Measurements from ENCODE around the gene TSKS. TPM values are rescaled to one million over a fixed set of nuclear protein-coding genes. Genes with fewer than 3 reads are reported as not detected.

The TSKS gene
- total RNA-seq, 1 experiment from 2014 or later: 5.7 TPM

DNA sequence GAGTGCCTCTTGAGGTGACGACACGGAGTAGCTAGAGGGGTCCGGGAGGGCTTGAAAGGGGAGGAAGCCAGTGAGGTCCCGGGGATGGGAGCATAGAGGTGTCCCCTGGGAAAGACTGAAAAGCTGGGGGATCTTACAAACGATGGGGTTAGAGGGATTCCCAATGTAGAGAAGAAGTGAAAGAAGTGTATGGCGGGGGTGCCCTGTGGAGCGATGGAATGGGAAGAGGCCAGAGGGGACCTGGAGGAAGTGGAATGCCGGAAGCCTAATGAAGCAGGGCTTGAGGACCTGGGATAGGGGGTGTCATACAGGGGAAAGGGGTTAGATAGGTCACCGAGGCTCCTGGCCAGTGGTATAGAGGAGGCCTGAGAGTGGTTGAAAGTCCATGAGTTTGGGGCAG, 4.3 kb upstream of the TSKS start:
- Histone ChIP-seq H3K79me2 (ENCODE audit: low read length) (peaks cover 47% of the 10 kb centered on the region), H4K20me1 (ENCODE audit: insufficient read depth, low read depth, low read length) (peaks cover 11% of the 10 kb centered on the region; the same call in 1 of the 2 replicates), H3K27ac (ENCODE audit: low read length) (0 out of 2 replicates have a peak overlapping the region, but pooled peaks have one; percentile 32), H3K4me3 (ENCODE audit: low read length) (peak overlapping the region; percentile 86), H3K9me2 (replicated peaks; ENCODE audit: insufficient read depth, low read length) (no peaks in the 10 kb centered on the region), H3K4me1 (ENCODE audit: low read length) (peaks cover 20% of the 10 kb centered on the region), H3K9me3 (ENCODE audit: low read length) (no peaks in the 10 kb centered on the region), H2AFZ (ENCODE audit: low read length) (no peak overlapping the region), H3K27me3 (ENCODE audit: low read length) (no peaks in the 10 kb centered on the region), H3K9ac (ENCODE audit: low read length) (peak overlapping the region; percentile 77), H3K36me3 (ENCODE audit: insufficient read depth, low read length) (no peaks in the 10 kb centered on the region), H3K4me2 (ENCODE audit: low read depth, low read length, poor library complexity, severe bottlenecking) (peak overlapping the region; percentile 92)
- no peak for DNase-seq

DNA sequence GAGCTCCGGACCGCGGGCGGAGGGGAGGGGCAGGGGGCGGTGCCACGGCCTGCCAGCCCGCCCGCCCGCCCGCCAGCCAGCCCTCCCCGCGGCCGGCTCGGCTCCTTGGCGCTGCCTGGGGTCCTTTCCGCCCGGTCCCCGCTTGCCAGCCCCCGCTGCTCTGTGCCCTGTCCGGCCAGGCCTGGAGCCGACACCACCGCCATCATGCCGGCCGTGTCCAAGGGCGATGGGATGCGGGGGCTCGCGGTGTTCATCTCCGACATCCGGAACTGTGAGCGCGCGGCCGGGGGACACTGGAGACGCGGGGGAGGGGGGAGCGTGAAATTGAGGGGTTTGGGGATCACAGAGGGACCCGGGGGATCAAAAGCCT, 3.8 kb upstream of the TSKS start, which contains the start of gene AP2A1:
Gene AP2A1, plus strand, starts transcription at position 72 of the 370 bp plus-strand sequence. Its CDS starts 133 bp downstream, at position 205.
- peak within 1 kb of the TSS; percentile 77 for H3K9ac ChIP-seq (ENCODE audit: low read length)
- H3K4me3 ChIP-seq (ENCODE audit: low read length): peak within 1 kb of the TSS; percentile 86
- H3K9me3 ChIP-seq (ENCODE audit: low read length): no peaks in the 10 kb centered on the region
- peaks cover 11% of the 10 kb centered on the region; the same call in 1 of the 2 replicates for H4K20me1 ChIP-seq (ENCODE audit: insufficient read depth, low read depth, low read length)
- H3K79me2 ChIP-seq (ENCODE audit: low read length): peaks cover 47% of the 10 kb centered on the region
- DNase-seq: no peak
- peak within 1 kb of the TSS; percentile 15; the same call in 1 of the 2 replicates for H2AFZ ChIP-seq (ENCODE audit: low read length)
- H3K27ac ChIP-seq (ENCODE audit: low read length): peak within 1 kb of the TSS; percentile 75
- H3K4me2 ChIP-seq (ENCODE audit: low read depth, low read length, poor library complexity, severe bottlenecking): peak within 1 kb of the TSS; percentile 92
- no peaks in the 10 kb centered on the region for H3K27me3 ChIP-seq (ENCODE audit: low read length)
- no peaks in the 10 kb centered on the region for H3K36me3 ChIP-seq (ENCODE audit: insufficient read depth, low read length)
- no peaks in the 10 kb centered on the region for H3K9me2 ChIP-seq (replicated peaks; ENCODE audit: insufficient read depth, low read length)
- H3K4me1 ChIP-seq (ENCODE audit: low read length): peaks cover 23% of the 10 kb centered on the region

DNA sequence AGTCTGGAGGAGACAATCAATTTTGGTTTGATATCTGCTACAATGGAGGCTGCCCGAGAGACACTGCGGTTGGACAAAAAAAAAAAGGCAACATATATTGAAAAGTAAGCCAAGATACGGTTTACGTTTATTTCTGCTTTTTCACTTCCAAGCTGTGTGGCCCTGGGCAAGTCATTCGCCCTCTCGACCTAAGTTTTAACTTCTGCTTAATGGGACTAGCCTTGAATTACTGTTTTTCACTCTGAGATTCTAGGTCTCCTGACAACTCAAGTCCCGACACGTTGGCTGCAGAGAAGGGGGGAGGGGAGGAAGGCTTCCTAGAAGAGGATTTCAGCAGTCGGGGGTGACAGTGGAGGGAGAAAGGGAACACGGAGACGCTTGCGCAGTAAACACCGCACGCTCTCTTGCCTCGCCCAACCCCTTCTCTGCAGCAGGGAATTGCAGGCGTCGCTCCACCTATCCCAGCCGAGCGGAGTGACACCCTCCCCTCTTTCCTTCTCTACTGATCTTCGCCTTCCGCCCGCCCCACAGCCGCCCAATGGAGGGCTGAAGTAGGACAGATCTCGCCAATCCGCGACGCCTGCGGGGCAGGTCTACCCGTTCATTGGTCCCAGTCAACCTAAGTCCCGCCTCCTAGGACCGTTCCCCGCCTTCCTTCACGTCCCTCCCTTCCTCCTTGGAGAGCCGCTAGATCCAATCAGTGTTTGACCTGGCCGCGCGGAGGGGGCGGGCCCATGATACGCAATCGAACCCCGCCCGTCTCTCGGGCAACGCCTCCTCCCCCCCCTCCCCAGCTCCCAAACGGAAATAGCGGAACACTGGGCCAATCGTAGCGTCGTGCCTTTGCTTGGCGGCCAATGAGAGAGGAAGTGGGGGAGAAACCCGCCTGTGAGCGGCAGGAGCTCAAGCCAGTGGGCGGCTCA, 3.2 kb upstream of the TSKS start:
- peaks cover 11% of the 10 kb centered on the region; the same call in 1 of the 2 replicates for H4K20me1 ChIP-seq (ENCODE audit: insufficient read depth, low read depth, low read length)
- peaks cover 30% of the 10 kb centered on the region for H3K4me1 ChIP-seq (ENCODE audit: low read length)
- peak overlapping the region; percentile 75 for H3K27ac ChIP-seq (ENCODE audit: low read length)
- peak overlapping the region; percentile 15; the same call in 1 of the 2 replicates for H2AFZ ChIP-seq (ENCODE audit: low read length)
- peak overlapping the region; percentile 85 for H3K4me2 ChIP-seq (ENCODE audit: low read depth, low read length, poor library complexity, severe bottlenecking)
- H3K9me2 ChIP-seq (replicated peaks; ENCODE audit: insufficient read depth, low read length): no peaks in the 10 kb centered on the region
- H3K27me3 ChIP-seq (ENCODE audit: low read length): no peaks in the 10 kb centered on the region
- no peaks in the 10 kb centered on the region for H3K36me3 ChIP-seq (ENCODE audit: insufficient read depth, low read length)
- peak overlapping the region; percentile 73 for H3K9ac ChIP-seq (ENCODE audit: low read length)
- DNase-seq: peak; percentile 100
- peaks cover 42% of the 10 kb centered on the region for H3K79me2 ChIP-seq (ENCODE audit: low read length)
- no peaks in the 10 kb centered on the region for H3K9me3 ChIP-seq (ENCODE audit: low read length)
- H3K4me3 ChIP-seq (ENCODE audit: low read length): peak overlapping the region; percentile 67

DNA sequence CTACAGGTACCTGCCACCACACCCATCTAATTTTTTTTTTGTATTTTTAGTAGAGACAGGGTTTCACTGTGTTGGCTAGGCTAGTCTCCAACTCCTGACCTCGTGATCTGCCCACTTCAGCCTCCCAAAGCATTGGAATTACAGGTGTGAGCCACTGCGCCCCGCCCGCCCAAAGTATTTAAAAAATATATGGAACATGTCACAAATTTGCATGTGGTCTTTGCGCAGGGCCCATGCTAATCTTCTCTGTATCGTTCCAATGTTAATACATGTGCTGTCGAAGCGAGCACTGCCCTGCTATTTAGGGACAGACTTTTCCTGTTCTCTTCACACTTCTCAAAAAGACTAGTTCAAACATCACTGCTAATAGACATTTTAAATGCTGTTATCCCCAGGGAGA, 1.2 kb upstream of the TSKS start:
- no peak for DNase-seq
- no peak overlapping the region for H3K4me2 ChIP-seq (ENCODE audit: low read depth, low read length, poor library complexity, severe bottlenecking)
- peaks cover 25% of the 10 kb centered on the region for H3K79me2 ChIP-seq (ENCODE audit: low read length)
- no peak overlapping the region for H3K9ac ChIP-seq (ENCODE audit: low read length)
- H3K36me3 ChIP-seq (ENCODE audit: insufficient read depth, low read length): no peaks in the 10 kb centered on the region
- no peaks in the 10 kb centered on the region for H3K9me2 ChIP-seq (replicated peaks; ENCODE audit: insufficient read depth, low read length)
- H3K27me3 ChIP-seq (ENCODE audit: low read length): no peaks in the 10 kb centered on the region
- no peaks in the 10 kb centered on the region for H3K9me3 ChIP-seq (ENCODE audit: low read length)
- H3K4me3 ChIP-seq (ENCODE audit: low read length): no peak overlapping the region
- H3K4me1 ChIP-seq (ENCODE audit: low read length): peaks cover 33% of the 10 kb centered on the region
- H4K20me1 ChIP-seq (ENCODE audit: insufficient read depth, low read depth, low read length): peaks cover 11% of the 10 kb centered on the region; the same call in 1 of the 2 replicates
- H3K27ac ChIP-seq (ENCODE audit: low read length): no peak overlapping the region
- no peak overlapping the region for H2AFZ ChIP-seq (ENCODE audit: low read length)

DNA sequence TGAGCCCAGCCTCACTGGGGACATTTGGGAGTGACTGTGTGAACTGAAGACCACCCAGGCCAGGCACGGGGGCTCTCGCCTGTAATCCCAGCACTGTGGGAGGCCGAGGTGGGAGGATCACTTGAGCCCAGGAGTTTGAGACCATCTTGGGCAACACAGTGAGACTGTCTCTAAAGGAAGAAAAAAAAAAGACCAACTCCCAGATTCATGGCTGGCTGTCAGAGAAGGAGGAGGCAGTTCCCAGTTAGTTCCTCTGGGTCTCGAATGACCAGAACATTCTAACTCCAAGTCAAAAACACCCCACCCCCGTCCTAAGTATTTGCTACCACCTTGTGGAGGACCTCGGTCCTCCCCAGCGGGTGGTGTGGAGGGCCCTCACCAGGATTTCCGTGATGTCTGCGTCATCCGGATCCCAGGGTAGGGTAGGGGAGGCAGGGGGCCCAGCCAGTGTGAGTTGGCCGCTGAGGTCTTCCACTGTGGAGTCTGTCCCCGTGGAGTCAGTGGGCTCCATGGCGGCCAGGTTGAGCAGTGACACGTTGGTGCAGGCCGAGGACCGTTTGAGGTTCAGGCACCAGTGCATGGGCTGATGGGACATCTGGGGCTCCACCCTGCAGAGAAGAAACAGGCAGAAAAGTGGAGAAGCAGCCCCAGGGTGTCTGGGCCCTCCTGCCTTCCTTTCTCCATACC, 1.3 kb downstream of the TSKS start:
- H3K36me3 ChIP-seq (ENCODE audit: insufficient read depth, low read length): no peaks in the 10 kb centered on the region
- no peaks in the 10 kb centered on the region for H3K9me3 ChIP-seq (ENCODE audit: low read length)
- peak; percentile 85 for DNase-seq
- H3K9me2 ChIP-seq (replicated peaks; ENCODE audit: insufficient read depth, low read length): no peaks in the 10 kb centered on the region
- H3K9ac ChIP-seq (ENCODE audit: low read length): peak overlapping the region; percentile 60
- peak overlapping the region; percentile 8; the same call in 1 of the 2 replicates for H3K27ac ChIP-seq (ENCODE audit: low read length)
- no peaks in the 10 kb centered on the region for H3K79me2 ChIP-seq (ENCODE audit: low read length)
- H3K4me3 ChIP-seq (ENCODE audit: low read length): peak overlapping the region; percentile 51; the same call in 1 of the 2 replicates
- no peaks in the 10 kb centered on the region for H3K27me3 ChIP-seq (ENCODE audit: low read length)
- peak overlapping the region; percentile 79 for H2AFZ ChIP-seq (ENCODE audit: low read length)
- H3K4me2 ChIP-seq (ENCODE audit: low read depth, low read length, poor library complexity, severe bottlenecking): peak overlapping the region; percentile 67
- H3K4me1 ChIP-seq (ENCODE audit: low read length): peaks cover 22% of the 10 kb centered on the region
- H4K20me1 ChIP-seq (ENCODE audit: insufficient read depth, low read depth, low read length): no peaks in the 10 kb centered on the region

DNA sequence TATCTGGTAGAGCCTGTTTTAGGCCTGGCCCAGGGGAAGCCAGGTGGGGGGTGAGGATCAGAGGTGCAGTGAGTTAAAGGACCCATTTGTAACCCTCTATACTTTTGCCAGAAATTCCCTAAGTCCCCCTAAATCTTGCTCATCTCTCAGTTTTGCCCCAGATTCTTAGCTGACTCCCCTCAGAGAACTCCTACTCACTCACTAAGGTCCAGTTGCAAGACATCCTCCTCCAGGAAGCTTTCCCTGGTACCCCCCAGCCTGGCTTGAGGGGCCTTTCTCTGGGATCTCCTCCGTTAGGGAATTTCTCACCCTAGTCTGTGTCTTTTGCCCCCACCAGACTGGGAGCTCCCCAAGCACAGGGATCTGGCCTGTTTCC, 1.9 kb downstream of the TSKS start:
- H3K36me3 ChIP-seq (ENCODE audit: insufficient read depth, low read length): no peaks in the 10 kb centered on the region
- H3K4me3 ChIP-seq (ENCODE audit: low read length): peak overlapping the region; percentile 51; the same call in 1 of the 2 replicates
- peaks cover 4% of the 10 kb centered on the region; the same call in 1 of the 2 replicates for H3K9me3 ChIP-seq (ENCODE audit: low read length)
- H3K9me2 ChIP-seq (replicated peaks; ENCODE audit: insufficient read depth, low read length): no peaks in the 10 kb centered on the region
- DNase-seq: no peak
- H2AFZ ChIP-seq (ENCODE audit: low read length): peak overlapping the region; percentile 79
- H3K4me2 ChIP-seq (ENCODE audit: low read depth, low read length, poor library complexity, severe bottlenecking): peak overlapping the region; percentile 67
- H3K27ac ChIP-seq (ENCODE audit: low read length): peak overlapping the region; percentile 8; the same call in 1 of the 2 replicates
- peaks cover 22% of the 10 kb centered on the region for H3K4me1 ChIP-seq (ENCODE audit: low read length)
- H3K9ac ChIP-seq (ENCODE audit: low read length): peak overlapping the region; percentile 60
- H3K79me2 ChIP-seq (ENCODE audit: low read length): no peaks in the 10 kb centered on the region
- H4K20me1 ChIP-seq (ENCODE audit: insufficient read depth, low read depth, low read length): no peaks in the 10 kb centered on the region
- H3K27me3 ChIP-seq (ENCODE audit: low read length): no peaks in the 10 kb centered on the region

DNA sequence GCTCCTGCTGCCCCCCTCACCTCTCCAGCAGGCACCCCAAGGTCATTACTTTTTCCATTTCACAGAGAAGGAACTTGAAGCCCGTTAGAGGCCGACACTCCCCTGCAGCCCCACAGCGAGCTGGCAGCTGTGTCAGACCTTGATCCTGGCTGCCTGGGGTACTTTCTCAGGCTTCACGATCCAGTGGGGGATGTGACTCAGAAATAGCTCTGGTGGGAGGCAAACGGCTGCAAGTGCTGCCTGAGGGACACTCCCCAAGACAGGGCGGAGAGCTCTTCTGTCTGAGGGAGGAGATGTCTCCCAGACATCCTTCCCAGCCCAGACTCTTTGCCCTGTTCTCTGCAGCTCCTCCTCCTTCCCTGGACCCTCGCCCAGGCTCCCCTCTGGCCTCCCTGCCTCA, 4.8 kb downstream of the TSKS start:
- no peak overlapping the region for H3K4me3 ChIP-seq (ENCODE audit: low read length)

More for the DNA sequence above, 4.8 kb downstream of the TSKS start:
- H3K9ac ChIP-seq (ENCODE audit: low read length): 0 out of 2 replicates have a peak overlapping the region, but pooled peaks have one; percentile 24
- DNase-seq: no peak
- no peak overlapping the region for H3K4me2 ChIP-seq (ENCODE audit: low read depth, low read length, poor library complexity, severe bottlenecking)
- H3K4me1 ChIP-seq (ENCODE audit: low read length): peaks cover 12% of the 10 kb centered on the region
- H3K27ac ChIP-seq (ENCODE audit: low read length): no peak overlapping the region
- peaks cover 10% of the 10 kb centered on the region; the same call in 1 of the 2 replicates for H3K9me3 ChIP-seq (ENCODE audit: low read length)
- no peaks in the 10 kb centered on the region for H3K79me2 ChIP-seq (ENCODE audit: low read length)
- H3K27me3 ChIP-seq (ENCODE audit: low read length): no peaks in the 10 kb centered on the region
- H3K9me2 ChIP-seq (replicated peaks; ENCODE audit: insufficient read depth, low read length): no peaks in the 10 kb centered on the region
- no peaks in the 10 kb centered on the region for H3K36me3 ChIP-seq (ENCODE audit: insufficient read depth, low read length)
- H4K20me1 ChIP-seq (ENCODE audit: insufficient read depth, low read depth, low read length): no peaks in the 10 kb centered on the region
- no peak overlapping the region; the same call in 1 of the 2 replicates for H2AFZ ChIP-seq (ENCODE audit: low read length)

Measured in Karpas-422 (cell line).